GM21360 (cell line): ENCODE data around the gene ZC3H18.

Experiments
- ATAC-seq: cut with Tn5 transposase; IDR thresholded peaks from one replicate; pipeline ENCODE4 v1.9.1; 2021; ENCODE audit warnings: mild to moderate bottlenecking, moderate library complexity; ENCODE audit not compliant: unreplicated experiment

ZC3H18 gene

GRCh38 chr16:88619859-88620815 lies 49.9 kb downstream of the ZC3H18 start:
- ATAC-seq: no peak

GRCh38 chr16:88622125-88622524 lies 51.9 kb downstream of the ZC3H18 start:
- ATAC-seq: no peak

GRCh38 chr16:88622866-88623265 lies 52.7 kb downstream of the ZC3H18 start:
- no peak for ATAC-seq

GRCh38 chr16:88623858-88624257 lies 53.7 kb downstream of the ZC3H18 start:
- ATAC-seq: no peak

- no peak for ATAC-seq
Observed at GRCh38 chr16:88624481-88624880, 54.3 kb downstream of the ZC3H18 start.

GRCh38 chr16:88624977-88625576 lies 54.9 kb downstream of the ZC3H18 start:
- no peak for ATAC-seq

GRCh38 chr16:88626646-88627045 lies 56.4 kb downstream of the ZC3H18 start:
- no peak for ATAC-seq

GRCh38 chr16:88627531-88628411 lies 57.6 kb downstream of the ZC3H18 start:
- no peak for ATAC-seq

GRCh38 chr16:88628512-88628974 lies 58.3 kb downstream of the ZC3H18 start:
- ATAC-seq: no peak

GRCh38 chr16:88629835-88630234 lies 59.6 kb downstream of the ZC3H18 start:
- no peak for ATAC-seq

- ATAC-seq: no peak
Observed at GRCh38 chr16:88630433-88630832, 60.2 kb downstream of the ZC3H18 start.

GRCh38 chr16:88630941-88631340 lies 60.7 kb downstream of the ZC3H18 start:
- no peak for ATAC-seq

- no peak for ATAC-seq
Observed at GRCh38 chr16:88631384-88631783, 61.2 kb downstream of the ZC3H18 start.

GRCh38 chr16:88631920-88632586 lies 61.9 kb downstream of the ZC3H18 start:
- ATAC-seq: no peak

GRCh38 chr16:88632587-88632930 lies 62.4 kb downstream of the ZC3H18 start:
- no peak for ATAC-seq

GRCh38 chr16:88633684-88634140 lies 63.5 kb downstream of the ZC3H18 start:
- ATAC-seq: peak; percentile 30

GRCh38 chr16:88634141-88634993 lies 64.2 kb downstream of the ZC3H18 start:
- peak; percentile 37 for ATAC-seq

GRCh38 chr16:88634994-88635670 lies 64.9 kb downstream of the ZC3H18 start:
- no peak for ATAC-seq

- no peak for ATAC-seq
Observed at GRCh38 chr16:88635671-88636319, 65.6 kb downstream of the ZC3H18 start.
